Stimulated activated CD4-positive, alpha-beta T cell treated with anti-CD3 and anti-CD28 coated beads, Interleukin-15, amount 100 ng/mL, for 24 hours (primary cell): ENCODE data around the gene RALA.
"Not testable (repeated sequence)": the region's sequence is repeated elsewhere in the genome, so short reads cannot be mapped to it uniquely, and the experiment has no call there.

Source experiments
- DNase-seq: peaks from one replicate; pipeline ENCODE4 v3.0.0-alpha.2; 2020

RALA gene

GRCh38 chr7:39651265-39651664 lies 27.9 kb downstream of the RALA start:
- no peak for DNase-seq

- no peak for DNase-seq
Measured at GRCh38 chr7:39656415-39656814, 33.0 kb downstream of the RALA start.

GRCh38 chr7:39659356-39660013 lies 36.1 kb downstream of the RALA start:
- no peak for DNase-seq

GRCh38 chr7:39661960-39662359 lies 38.6 kb downstream of the RALA start:
- DNase-seq: no peak

- no peak for DNase-seq
Measured at GRCh38 chr7:39663263-39663662, 39.9 kb downstream of the RALA start.

GRCh38 chr7:39664057-39664456 lies 40.7 kb downstream of the RALA start:
- DNase-seq: no peak

- DNase-seq: no peak
Measured at GRCh38 chr7:39664585-39664984, 41.2 kb downstream of the RALA start.

GRCh38 chr7:39666562-39666961 lies 43.2 kb downstream of the RALA start:
- no peak for DNase-seq

GRCh38 chr7:39667341-39667923 lies 44.1 kb downstream of the RALA start:
- no peak for DNase-seq

GRCh38 chr7:39668280-39668679 lies 44.9 kb downstream of the RALA start:
- DNase-seq: not testable (repeated sequence)

GRCh38 chr7:39670052-39670451 lies 46.7 kb downstream of the RALA start:
- no peak for DNase-seq

- no peak for DNase-seq
Measured at GRCh38 chr7:39670934-39671333, 47.6 kb downstream of the RALA start.

- DNase-seq: no peak
Measured at GRCh38 chr7:39672176-39672575, 48.8 kb downstream of the RALA start.

- no peak for DNase-seq
Measured at GRCh38 chr7:39673868-39674267, 50.5 kb downstream of the RALA start.

- no peak for DNase-seq
Measured at GRCh38 chr7:39674406-39674805, 51.0 kb downstream of the RALA start.

GRCh38 chr7:39676346-39676745 lies 53.0 kb downstream of the RALA start:
- DNase-seq: no peak

- no peak for DNase-seq
Measured at GRCh38 chr7:39678930-39679709, 55.7 kb downstream of the RALA start.

GRCh38 chr7:39679874-39680273 lies 56.5 kb downstream of the RALA start:
- not testable (repeated sequence) for DNase-seq

- DNase-seq: no peak
Measured at GRCh38 chr7:39681887-39682441, 58.6 kb downstream of the RALA start.

GRCh38 chr7:39683216-39683845 lies 60.0 kb downstream of the RALA start:
- no peak for DNase-seq

- no peak for DNase-seq
Measured at GRCh38 chr7:39686261-39686924, 63.0 kb downstream of the RALA start.

- no peak for DNase-seq
Measured at GRCh38 chr7:39688611-39689480, 65.5 kb downstream of the RALA start.
